CD4-positive, alpha-beta T cell treated with Interleukin-1 beta for 1 hour (primary cell): Measurements from ENCODE around the gene SHH.
"Not testable (repeated sequence)": the region's sequence is repeated elsewhere in the genome, so short reads cannot be mapped to it uniquely, and the experiment has no call there.

Experiments used
- DNase-seq, 2 donors: peaks; one replicate each; pipeline ENCODE4 v3.0.0-alpha.2; 2020 to 2022

SHH gene

GRCh38 chr7:155842496-155843265, 30.4 kb upstream of the SHH start:
- DNase-seq: no peak

GRCh38 chr7:155840909-155841308, 28.6 kb upstream of the SHH start:
- DNase-seq: no peak

GRCh38 chr7:155840262-155840885, 28.1 kb upstream of the SHH start:
- no peak for DNase-seq

- DNase-seq: no peak
Observed at GRCh38 chr7:155839461-155839860, 27.2 kb upstream of the SHH start.

- not testable (repeated sequence) for DNase-seq
Observed at GRCh38 chr7:155838312-155838711, 26.0 kb upstream of the SHH start.

GRCh38 chr7:155837126-155837479, 24.8 kb upstream of the SHH start:
- no peak for DNase-seq

- no peak for DNase-seq
Observed at GRCh38 chr7:155836216-155837125, 24.2 kb upstream of the SHH start.

- no peak for DNase-seq
Observed at GRCh38 chr7:155835446-155836215, 23.4 kb upstream of the SHH start.

GRCh38 chr7:155834486-155835048, 22.3 kb upstream of the SHH start:
- DNase-seq: no peak

GRCh38 chr7:155833651-155834050, 21.4 kb upstream of the SHH start:
- DNase-seq: no peak

- no peak for DNase-seq
Observed at GRCh38 chr7:155832581-155832981, 20.3 kb upstream of the SHH start.

GRCh38 chr7:155831807-155832524, 19.7 kb upstream of the SHH start:
- no peak for DNase-seq

GRCh38 chr7:155830961-155831806, 18.9 kb upstream of the SHH start:
- no peak for DNase-seq

GRCh38 chr7:155829796-155830470, 17.7 kb upstream of the SHH start:
- DNase-seq: no peak

GRCh38 chr7:155825336-155825735, 13.1 kb upstream of the SHH start:
- DNase-seq: no peak

GRCh38 chr7:155824227-155824886, 12.1 kb upstream of the SHH start:
- DNase-seq: no peak

GRCh38 chr7:155821851-155822250, 9.6 kb upstream of the SHH start:
- no peak for DNase-seq

- DNase-seq: no peak
Observed at GRCh38 chr7:155820788-155821187, 8.5 kb upstream of the SHH start.

- no peak for DNase-seq
Observed at GRCh38 chr7:155820246-155820645, 8.0 kb upstream of the SHH start.

- DNase-seq: no peak
Observed at GRCh38 chr7:155819186-155819585, 6.9 kb upstream of the SHH start.
